ENCODE results near the gene NCDN. TPM values are rescaled to one million over a fixed set of nuclear protein-coding genes. Genes with fewer than 3 reads are reported as not detected.
A peak's percentile ranks its signal among the peaks of the same experiment; 100 is the strongest.

Gene NCDN
- total RNA-seq, 1 donor from 2014 or later, result 38.3 TPM

- H3K36me3 Mint-ChIP-seq (ENCODE audit: unreplicated experiment), result peaks cover 55% of the 10 kb centered on the region
- DNase-seq (ENCODE audit: extremely low spot score, unreplicated experiment), result no peak
- H3K4me1 Mint-ChIP-seq (ENCODE audit: unreplicated experiment), result peaks cover 14% of the 10 kb centered on the region
- TF ChIP-seq CTCF (IDR thresholded peaks at IDR 0.05), result no peak
- H3K27ac Mint-ChIP-seq (ENCODE audit: unreplicated experiment), result peak overlapping the region; percentile 40
- no peaks in the 10 kb centered on the region for H3K27me3 Mint-ChIP-seq (ENCODE audit: unreplicated experiment)
- no peak overlapping the region for H3K4me3 Mint-ChIP-seq (ENCODE audit: unreplicated experiment)
- H3K9me3 Mint-ChIP-seq (ENCODE audit: unreplicated experiment), result peaks cover 8% of the 10 kb centered on the region
Observed at GRCh38 chr1:35605867-35606182, 48.2 kb downstream of the NCDN start.

- Mint-ChIP-seq H3K9me3 (ENCODE audit: unreplicated experiment) (peaks cover 5% of the 10 kb centered on the region), H3K27ac (ENCODE audit: unreplicated experiment) (no peak overlapping the region), H3K36me3 (ENCODE audit: unreplicated experiment) (peaks cover 32% of the 10 kb centered on the region), H3K27me3 (ENCODE audit: unreplicated experiment) (no peaks in the 10 kb centered on the region), H3K4me1 (ENCODE audit: unreplicated experiment) (no peaks in the 10 kb centered on the region), H3K4me3 (ENCODE audit: unreplicated experiment) (no peak overlapping the region)
- TF ChIP-seq CTCF (IDR thresholded peaks at IDR 0.05), result no peak
- no peak for DNase-seq (ENCODE audit: extremely low spot score, unreplicated experiment)
Observed at GRCh38 chr1:35611655-35612054, 54.1 kb downstream of the NCDN start.

- Mint-ChIP-seq H3K9me3 (ENCODE audit: unreplicated experiment) (no peaks in the 10 kb centered on the region), H3K27ac (ENCODE audit: unreplicated experiment) (no peak overlapping the region), H3K4me3 (ENCODE audit: unreplicated experiment) (no peak overlapping the region), H3K4me1 (ENCODE audit: unreplicated experiment) (no peaks in the 10 kb centered on the region), H3K27me3 (ENCODE audit: unreplicated experiment) (no peaks in the 10 kb centered on the region), H3K36me3 (ENCODE audit: unreplicated experiment) (peaks cover 19% of the 10 kb centered on the region)
- DNase-seq (ENCODE audit: extremely low spot score, unreplicated experiment), result no peak
- TF ChIP-seq CTCF (IDR thresholded peaks at IDR 0.05), result no peak
Observed at GRCh38 chr1:35615440-35615839, 57.8 kb downstream of the NCDN start.

Other genes starting within 250 kb of the NCDN start
- 43.6 and 44.9 TPM in 2 replicates for gene KIAA0319L, start 396 bp upstream of the NCDN start, total RNA-seq
- 0.35 and 0.57 TPM in 2 replicates for gene TFAP2E, start 15.5 kb downstream of the NCDN start, total RNA-seq
- 62.8 and 70.7 TPM in 2 replicates for gene PSMB2, start 83.7 kb downstream of the NCDN start, total RNA-seq
- 18.8 TPM in 2 replicates for gene C1orf216, start 161.1 kb downstream of the NCDN start, total RNA-seq
- 7.0 and 7.7 TPM in 2 replicates for gene CLSPN, start 212.2 kb downstream of the NCDN start, total RNA-seq

Measured in osteocyte (in vitro differentiated cells).